ENCODE data around the gene LAMC2.

The LAMC2 gene

GRCh38 chr1:183152180-183152579 lies 33.9 kb upstream of the LAMC2 start:
- Histone ChIP-seq H3K27ac (no peak overlapping the region), H3K9ac (no peak overlapping the region), H2AFZ (ENCODE audit: low read depth) (no peak overlapping the region), H3K4me2 (no peak overlapping the region), H3K79me2 (ENCODE audit: insufficient read depth, low read depth) (no peaks in the 10 kb centered on the region), H3K36me3 (ENCODE audit: insufficient read depth) (no peaks in the 10 kb centered on the region), H3K27me3 (ENCODE audit: insufficient read depth, low read depth) (no peaks in the 10 kb centered on the region), H3K4me3 (IDR thresholded peaks at IDR 0.05; ENCODE audit: insufficient read depth, low read depth, low read length) (no peak overlapping the region), H3K4me1 (ENCODE audit: low read depth, poor library complexity, severe bottlenecking) (no peaks in the 10 kb centered on the region), H4K20me1 (ENCODE audit: insufficient read depth) (no peaks in the 10 kb centered on the region)
- TF ChIP-seq CTCF (conservative IDR thresholded peaks at IDR 0.05; ENCODE audit: low read depth, low read length) = no peak

- Histone ChIP-seq H3K4me2 (no peak overlapping the region), H3K79me2 (ENCODE audit: insufficient read depth, low read depth) (no peaks in the 10 kb centered on the region), H3K4me1 (ENCODE audit: low read depth, poor library complexity, severe bottlenecking) (no peaks in the 10 kb centered on the region), H3K27ac (no peak overlapping the region), H3K4me3 (IDR thresholded peaks at IDR 0.05; ENCODE audit: insufficient read depth, low read depth, low read length) (no peak overlapping the region), H4K20me1 (ENCODE audit: insufficient read depth) (no peaks in the 10 kb centered on the region), H3K9ac (no peak overlapping the region), H2AFZ (ENCODE audit: low read depth) (no peak overlapping the region), H3K27me3 (ENCODE audit: insufficient read depth, low read depth) (no peaks in the 10 kb centered on the region), H3K36me3 (ENCODE audit: insufficient read depth) (no peaks in the 10 kb centered on the region)
- TF ChIP-seq CTCF (conservative IDR thresholded peaks at IDR 0.05; ENCODE audit: low read depth, low read length) = no peak
Measured at GRCh38 chr1:183155939-183156338, 30.1 kb upstream of the LAMC2 start.

GRCh38 chr1:183159960-183160359 lies 26.1 kb upstream of the LAMC2 start:
- Histone ChIP-seq H3K27ac (no peak overlapping the region), H3K4me3 (IDR thresholded peaks at IDR 0.05; ENCODE audit: insufficient read depth, low read depth, low read length) (no peak overlapping the region), H3K27me3 (ENCODE audit: insufficient read depth, low read depth) (no peaks in the 10 kb centered on the region), H3K9ac (no peak overlapping the region), H3K4me2 (no peak overlapping the region), H3K4me1 (ENCODE audit: low read depth, poor library complexity, severe bottlenecking) (no peaks in the 10 kb centered on the region), H4K20me1 (ENCODE audit: insufficient read depth) (no peaks in the 10 kb centered on the region), H3K79me2 (ENCODE audit: insufficient read depth, low read depth) (no peaks in the 10 kb centered on the region), H3K36me3 (ENCODE audit: insufficient read depth) (no peaks in the 10 kb centered on the region), H2AFZ (ENCODE audit: low read depth) (no peak overlapping the region)
- no peak for TF ChIP-seq CTCF (conservative IDR thresholded peaks at IDR 0.05; ENCODE audit: low read depth, low read length)

GRCh38 chr1:183161391-183161790 lies 24.7 kb upstream of the LAMC2 start:
- Histone ChIP-seq H3K4me3 (IDR thresholded peaks at IDR 0.05; ENCODE audit: insufficient read depth, low read depth, low read length) (no peak overlapping the region), H4K20me1 (ENCODE audit: insufficient read depth) (no peaks in the 10 kb centered on the region), H3K4me2 (no peak overlapping the region), H3K9ac (no peak overlapping the region), H2AFZ (ENCODE audit: low read depth) (no peak overlapping the region), H3K27ac (no peak overlapping the region), H3K79me2 (ENCODE audit: insufficient read depth, low read depth) (no peaks in the 10 kb centered on the region), H3K27me3 (ENCODE audit: insufficient read depth, low read depth) (no peaks in the 10 kb centered on the region), H3K36me3 (ENCODE audit: insufficient read depth) (no peaks in the 10 kb centered on the region), H3K4me1 (ENCODE audit: low read depth, poor library complexity, severe bottlenecking) (no peaks in the 10 kb centered on the region)
- TF ChIP-seq CTCF (conservative IDR thresholded peaks at IDR 0.05; ENCODE audit: low read depth, low read length) = no peak

GRCh38 chr1:183163316-183163715 lies 22.7 kb upstream of the LAMC2 start:
- Histone ChIP-seq H3K36me3 (ENCODE audit: insufficient read depth) (no peaks in the 10 kb centered on the region), H3K9ac (no peak overlapping the region), H4K20me1 (ENCODE audit: insufficient read depth) (no peaks in the 10 kb centered on the region), H3K27me3 (ENCODE audit: insufficient read depth, low read depth) (no peaks in the 10 kb centered on the region), H2AFZ (ENCODE audit: low read depth) (no peak overlapping the region), H3K4me1 (ENCODE audit: low read depth, poor library complexity, severe bottlenecking) (no peaks in the 10 kb centered on the region), H3K27ac (no peak overlapping the region), H3K4me2 (no peak overlapping the region), H3K4me3 (IDR thresholded peaks at IDR 0.05; ENCODE audit: insufficient read depth, low read depth, low read length) (no peak overlapping the region), H3K79me2 (ENCODE audit: insufficient read depth, low read depth) (no peaks in the 10 kb centered on the region)
- no peak for TF ChIP-seq CTCF (conservative IDR thresholded peaks at IDR 0.05; ENCODE audit: low read depth, low read length)

All from KMS-11 (cell line).